ENCODE results near the gene UACA. TPM values are rescaled to one million over a fixed set of nuclear protein-coding genes. Genes with fewer than 3 reads are reported as not detected.

UACA gene
- total RNA-seq, 1 donor from 2014 or later, result 48.0 TPM

Other genes starting within 250 kb of the UACA start
- 28.3 and 37.0 TPM in 2 replicates for gene LARP6, start 90.6 kb upstream of the UACA start, total RNA-seq
- 1.0 and 2.4 TPM in 2 replicates for gene THAP10, start 128.9 kb upstream of the UACA start, total RNA-seq
- 11.1 and 22.0 TPM in 2 replicates for gene LRRC49, start 129.3 kb upstream of the UACA start, total RNA-seq